ENCODE results near the gene ZBTB7B. TPM values are rescaled to one million over a fixed set of nuclear protein-coding genes. Genes with fewer than 3 reads are reported as not detected.

The ZBTB7B gene
- polyA plus RNA-seq, 3 donors, result 6.3 to 149 (median 9.6) TPM

GRCh38 chr1:155057788-155058211 lies 55.2 kb downstream of the ZBTB7B start:
- Mint-ChIP-seq H3K27ac (no peak overlapping the region), H3K36me3 (peaks cover 63 to 76% of the 10 kb centered on the region in 2 donors), H3K9me3 (no peaks in the 10 kb centered on the region), H3K4me3 (no peak overlapping the region), H3K4me1 (peaks cover 24% of the 10 kb centered on the region), H3K27me3 (ENCODE audit: low read depth in 3 of 3) (peaks cover 0 to 3% (median 0%) of the 10 kb centered on the region in 3 donors)
- H3K27ac ChIP-seq (ENCODE audit: low read depth in 1 of 2, low read length in 2 of 2), result no peak overlapping the region
- H4K20me1 ChIP-seq (ENCODE audit: insufficient read depth, low read length), result peaks cover 83% of the 10 kb centered on the region
- H3K9ac ChIP-seq (ENCODE audit: insufficient read depth, low read length, poor library complexity, severe bottlenecking), result no peak overlapping the region
- no peaks in the 10 kb centered on the region for H3K9me3 ChIP-seq (replicated peaks in 1 of 2; ENCODE audit: control insufficient read depth in 1 of 2, insufficient read depth in 1 of 2, low read length in 2 of 2)
- no peaks in the 10 kb centered on the region for H3K27me3 ChIP-seq (ENCODE audit: control insufficient read depth in 2 of 2, insufficient read depth in 2 of 2, low read length in 2 of 2)
- peaks cover 71 to 78% of the 10 kb centered on the region in 2 donors for H3K36me3 ChIP-seq (replicated peaks in 1 of 2; ENCODE audit: control insufficient read depth in 1 of 2, insufficient read depth in 2 of 2, low read length in 2 of 2)
- DNase-seq, result no peak
- intact Hi-C loops (cut with micrococcal nuclease), result no loop called here
- no peak overlapping the region for H2AFZ ChIP-seq (ENCODE audit: insufficient read depth, low read depth, low read length, poor library complexity, severe bottlenecking)
- no peak for TF ChIP-seq CTCF (IDR thresholded peaks at IDR 0.05)
- H3K4me1 ChIP-seq (ENCODE audit: control insufficient read depth in 1 of 2, insufficient read depth in 2 of 2, low read length in 2 of 2), result peaks cover 16 to 28% of the 10 kb centered on the region in 2 donors
- no peak overlapping the region for H3K4me2 ChIP-seq (replicated peaks; ENCODE audit: extremely low read depth, low read length, poor library complexity, severe bottlenecking)
- peaks cover 18% of the 10 kb centered on the region for H3K79me2 ChIP-seq (ENCODE audit: insufficient read depth, low read length)
- no peak overlapping the region for H3K4me3 ChIP-seq (replicated peaks in 1 of 3; ENCODE audit: low read depth in 2 of 3, low read length in 3 of 3)
- WGBS (ENCODE audit: insufficient coverage), result 94% methylated on average over 11 of the region's 13 CpGs

- Mint-ChIP-seq H3K27me3 (ENCODE audit: low read depth in 3 of 3) (peaks cover 4 to 9% (median 6%) of the 10 kb centered on the region in 3 donors), H3K4me3 (no peak overlapping the region), H3K4me1 (peaks cover 33% of the 10 kb centered on the region), H3K36me3 (peaks cover 45 to 60% of the 10 kb centered on the region in 2 donors), H3K9me3 (no peaks in the 10 kb centered on the region), H3K27ac (no peak overlapping the region)
- Histone ChIP-seq H3K27ac (ENCODE audit: low read depth in 1 of 2, low read length in 2 of 2) (no peak overlapping the region), H2AFZ (ENCODE audit: insufficient read depth, low read depth, low read length, poor library complexity, severe bottlenecking) (no peak overlapping the region), H3K27me3 (ENCODE audit: control insufficient read depth in 2 of 2, insufficient read depth in 2 of 2, low read length in 2 of 2) (peaks cover 0 to 5% of the 10 kb centered on the region in 2 donors), H3K4me2 (replicated peaks; ENCODE audit: extremely low read depth, low read length, poor library complexity, severe bottlenecking) (no peak overlapping the region), H3K9ac (ENCODE audit: insufficient read depth, low read length, poor library complexity, severe bottlenecking) (no peak overlapping the region), H3K36me3 (replicated peaks in 1 of 2; ENCODE audit: control insufficient read depth in 1 of 2, insufficient read depth in 2 of 2, low read length in 2 of 2) (peaks cover 51 to 57% of the 10 kb centered on the region in 2 donors), H3K4me1 (ENCODE audit: control insufficient read depth in 1 of 2, insufficient read depth in 2 of 2, low read length in 2 of 2) (peaks cover 26 to 41% of the 10 kb centered on the region in 2 donors), H3K79me2 (ENCODE audit: insufficient read depth, low read length) (peaks cover 12% of the 10 kb centered on the region), H3K9me3 (replicated peaks in 1 of 2; ENCODE audit: control insufficient read depth in 1 of 2, insufficient read depth in 1 of 2, low read length in 2 of 2) (no peaks in the 10 kb centered on the region), H3K4me3 (replicated peaks in 1 of 3; ENCODE audit: low read depth in 2 of 3, low read length in 3 of 3) (no peak overlapping the region), H4K20me1 (ENCODE audit: insufficient read depth, low read length) (peaks cover 79% of the 10 kb centered on the region)
- TF ChIP-seq CTCF (IDR thresholded peaks at IDR 0.05), result no peak
- intact Hi-C loops (cut with micrococcal nuclease), result loop anchor here (5.0 kb wide), 2 partner anchors 58 to 88 kb away; partner anchors contain the start of genes CKS1B (in 1 of the 2), SHC1 (in 1 of the 2) and ZBTB7B (in 1 of the 2)
- 100% methylated on average over 4 of the region's 8 CpGs for WGBS (ENCODE audit: insufficient coverage)
- DNase-seq, result no peak
Measured at GRCh38 chr1:155060736-155061135, 58.1 kb downstream of the ZBTB7B start.
